GM18907 (cell line): ENCODE measurements around the gene SEMA6D.

Source experiments
- ATAC-seq: cut with Tn5 transposase; IDR thresholded peaks from one replicate; pipeline ENCODE4 v1.9.1; 2021; ENCODE audit warnings: mild to moderate bottlenecking, moderate library complexity; ENCODE audit not compliant: unreplicated experiment

SEMA6D gene

GRCh38 chr15:47743385-47743784, 26.1 kb downstream of the SEMA6D start:
- ATAC-seq: no peak

GRCh38 chr15:47743886-47744285, 26.6 kb downstream of the SEMA6D start:
- ATAC-seq: no peak

GRCh38 chr15:47744496-47744895, 27.2 kb downstream of the SEMA6D start:
- ATAC-seq: no peak

- ATAC-seq: no peak
These were observed 27.7 kb downstream of the SEMA6D start for GRCh38 chr15:47744973-47745372.

- no peak for ATAC-seq
These were observed 29.2 kb downstream of the SEMA6D start for GRCh38 chr15:47746516-47746915.

GRCh38 chr15:47750030-47750739, 32.9 kb downstream of the SEMA6D start:
- ATAC-seq: no peak

- no peak for ATAC-seq
These were observed 33.5 kb downstream of the SEMA6D start for GRCh38 chr15:47750740-47751262.

- no peak for ATAC-seq
These were observed 36.3 kb downstream of the SEMA6D start for GRCh38 chr15:47753591-47753990.

GRCh38 chr15:47754312-47754711, 37.0 kb downstream of the SEMA6D start:
- ATAC-seq: no peak

- ATAC-seq: no peak
These were observed 38.6 kb downstream of the SEMA6D start for GRCh38 chr15:47755941-47756340.

- ATAC-seq: no peak
These were observed 39.6 kb downstream of the SEMA6D start for GRCh38 chr15:47756872-47757271.

GRCh38 chr15:47757331-47757730, 40.0 kb downstream of the SEMA6D start:
- no peak for ATAC-seq

- ATAC-seq: no peak
These were observed 45.3 kb downstream of the SEMA6D start for GRCh38 chr15:47762621-47763020.

- no peak for ATAC-seq
These were observed 47.4 kb downstream of the SEMA6D start for GRCh38 chr15:47764666-47765065.

GRCh38 chr15:47766406-47766805, 49.1 kb downstream of the SEMA6D start:
- ATAC-seq: no peak

- no peak for ATAC-seq
These were observed 49.7 kb downstream of the SEMA6D start for GRCh38 chr15:47767035-47767434.

GRCh38 chr15:47768735-47769134, 51.4 kb downstream of the SEMA6D start:
- no peak for ATAC-seq

GRCh38 chr15:47769166-47769565, 51.9 kb downstream of the SEMA6D start:
- ATAC-seq: no peak

- ATAC-seq: no peak
These were observed 55.8 kb downstream of the SEMA6D start for GRCh38 chr15:47773143-47773542.

- ATAC-seq: no peak
These were observed 61.0 kb downstream of the SEMA6D start for GRCh38 chr15:47778263-47778770.

GRCh38 chr15:47780971-47781370, 63.7 kb downstream of the SEMA6D start:
- no peak for ATAC-seq

GRCh38 chr15:47781527-47781926, 64.2 kb downstream of the SEMA6D start:
- ATAC-seq: no peak

- no peak for ATAC-seq
These were observed 67.5 kb downstream of the SEMA6D start for GRCh38 chr15:47784820-47785219.
